Trophoblast cell (in vitro differentiated cells and primary cell): ENCODE data around the gene OPN5.

ENCODE experiments used
- DNase-seq, 2 donors: peaks; one replicate each; pipeline ENCODE4 v3.0.0-alpha.2; 2016
- H2AFZ ChIP-seq: 2 replicates; pipeline ENCODE4 v1.6.1; 2013; ENCODE audit warnings: low read length, moderate library complexity, mild to moderate bottlenecking; ENCODE audit not compliant: insufficient read depth, poor library complexity
- H2AK5ac ChIP-seq: 2 replicates; pipeline ENCODE4 v1.6.1; 2013; ENCODE audit warnings: mild to moderate bottlenecking, low read length
- H2BK120ac ChIP-seq: 2 replicates; pipeline ENCODE4 v1.6.1; 2013; ENCODE audit warnings: low read length, mild to moderate bottlenecking, moderate library complexity; ENCODE audit not compliant: insufficient read depth, poor library complexity
- H2BK12ac ChIP-seq: 2 replicates; pipeline ENCODE4 v1.6.1; 2013; ENCODE audit warnings: mild to moderate bottlenecking, low read length, moderate library complexity
- H2BK5ac ChIP-seq: 2 replicates; pipeline ENCODE4 v1.6.1; 2013; ENCODE audit warnings: low read length, low read depth, moderate library complexity, mild to moderate bottlenecking; ENCODE audit not compliant: poor library complexity
- H3K14ac ChIP-seq: 2 replicates; pipeline ENCODE4 v1.6.1; 2013; ENCODE audit warnings: mild to moderate bottlenecking, low read length
- H3K18ac ChIP-seq: 2 replicates; pipeline ENCODE4 v1.6.1; 2013; ENCODE audit warnings: mild to moderate bottlenecking, low read length
- H3K23ac ChIP-seq: 2 replicates; pipeline ENCODE4 v1.6.1; 2013; ENCODE audit warnings: low read length
- H3K27ac ChIP-seq: 2 replicates; pipeline ENCODE4 v1.5.1; 2013; ENCODE audit warnings: low read depth, mild to moderate bottlenecking, inconsistent platforms, low read length, moderate library complexity
- H3K27me3 ChIP-seq: 2 replicates; pipeline ENCODE4 v1.6.1; 2013; ENCODE audit warnings: inconsistent platforms, mild to moderate bottlenecking, low read length, moderate library complexity; ENCODE audit not compliant: insufficient read depth
- H3K36me3 ChIP-seq, 2 experiments: 1 replicate in 1 of 2; 2 replicates in 1 of 2; pipeline ENCODE4 v1.6.1; 2013; ENCODE audit warnings: low read length in 2 of 2, mild to moderate bottlenecking in 2 of 2, moderate library complexity in 1 of 2; ENCODE audit not compliant: insufficient read depth in 2 of 2, control insufficient read depth in 1 of 2
- H3K4ac ChIP-seq: 2 replicates; pipeline ENCODE4 v1.6.1; 2013; ENCODE audit warnings: low read depth, mild to moderate bottlenecking, low read length, moderate library complexity
- H3K4me1 ChIP-seq, 2 experiments: 1 replicate in 1 of 2; 2 replicates in 1 of 2; pipeline ENCODE4 v1.6.1; 2013; ENCODE audit warnings: low read length in 2 of 2, mild to moderate bottlenecking in 2 of 2, moderate library complexity in 1 of 2; ENCODE audit not compliant: insufficient read depth in 2 of 2, control insufficient read depth in 1 of 2
- H3K4me2 ChIP-seq: 2 replicates; pipeline ENCODE4 v1.6.1; 2013; ENCODE audit warnings: inconsistent platforms, mild to moderate bottlenecking, low read length, moderate library complexity
- H3K4me3 ChIP-seq: 2 replicates; pipeline ENCODE4 v1.5.1; 2013; ENCODE audit warnings: mild to moderate bottlenecking, low read depth, low read length, inconsistent platforms
- H3K79me1 ChIP-seq: one replicate; pipeline ENCODE4 v1.6.1; 2013; ENCODE audit warnings: low read length
- H3K79me2 ChIP-seq: 2 replicates; pipeline ENCODE4 v1.6.1; 2013; ENCODE audit warnings: low read length, mild to moderate bottlenecking; ENCODE audit not compliant: control insufficient read depth, insufficient read depth, poor library complexity
- H3K9ac ChIP-seq: 2 replicates; pipeline ENCODE4 v1.6.1; 2013; ENCODE audit warnings: mild to moderate bottlenecking, low read length
- H3K9me3 ChIP-seq: 2 replicates; pipeline ENCODE4 v1.6.1; 2013; ENCODE audit warnings: low read depth, mild to moderate bottlenecking, control low read depth, inconsistent platforms, low read length; ENCODE audit not compliant: insufficient read depth
- H4K12ac ChIP-seq: 2 replicates; pipeline ENCODE4 v1.6.1; 2013; ENCODE audit warnings: low read depth, mild to moderate bottlenecking, low read length, moderate library complexity
- H4K8ac ChIP-seq: 2 replicates; pipeline ENCODE4 v1.6.1; 2013; ENCODE audit warnings: low read depth, mild to moderate bottlenecking, low read length, moderate library complexity
- H4K91ac ChIP-seq: one replicate; pipeline ENCODE4 v1.6.1; 2013; ENCODE audit warnings: low read depth, mild to moderate bottlenecking, low read length, moderate library complexity
- WGBS: extraction: QIAGEN DNeasy Blood & Tissue Kit; methylation state at CpG from one replicate; pipeline ENCODE4 v1.1.7; 2013; ENCODE audit warnings: missing lambda C conversion rate; ENCODE audit not compliant: insufficient read length, insufficient coverage; ENCODE audit errors: extremely low coverage; 5-methylcytosine and 5-hydroxymethylcytosine counted together

Gene OPN5

DNA sequence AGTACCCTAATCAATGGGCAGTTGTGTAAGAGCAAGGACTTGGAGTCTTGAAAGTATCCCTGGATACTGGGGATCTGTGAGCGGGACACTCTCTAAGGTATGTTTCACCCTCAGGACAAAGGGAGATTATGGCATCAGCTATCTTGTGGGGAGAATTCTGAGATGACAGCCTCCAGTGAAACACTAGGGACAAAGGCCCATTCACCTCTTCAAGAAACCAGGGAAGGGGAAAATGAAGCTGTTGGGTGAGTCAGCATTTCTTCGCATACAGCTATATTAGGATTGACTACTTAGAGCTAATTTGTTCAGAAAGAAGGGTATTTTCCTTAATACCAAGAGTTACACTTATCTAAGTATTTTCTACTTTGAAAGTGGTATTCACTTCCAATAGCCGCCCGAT is 35.9 kb downstream of the OPN5 start:
- Histone ChIP-seq H3K14ac (no peak overlapping the region), H2BK12ac (no peak overlapping the region), H3K79me1 (no peaks in the 10 kb centered on the region), H3K18ac (no peak overlapping the region), H3K27ac (no peak overlapping the region), H3K27me3 (no peaks in the 10 kb centered on the region), H3K9me3 (no peaks in the 10 kb centered on the region), H4K8ac (no peak overlapping the region), H3K4me3 (no peak overlapping the region), H2AK5ac (no peak overlapping the region), H4K91ac (no peak overlapping the region), H3K23ac (no peak overlapping the region), H4K12ac (no peak overlapping the region), H3K9ac (no peak overlapping the region), H3K79me2 (no peaks in the 10 kb centered on the region), H2AFZ (no peak overlapping the region), H3K4me1 (no peaks in the 10 kb centered on the region), H2BK5ac (no peak overlapping the region), H2BK120ac (no peak overlapping the region), H3K4me2 (no peak overlapping the region), H3K4ac (no peak overlapping the region), H3K36me3 (no peaks in the 10 kb centered on the region)
- WGBS: no CpG with 5 or more reads among the region's 4 CpGs
- no peak for DNase-seq

DNA sequence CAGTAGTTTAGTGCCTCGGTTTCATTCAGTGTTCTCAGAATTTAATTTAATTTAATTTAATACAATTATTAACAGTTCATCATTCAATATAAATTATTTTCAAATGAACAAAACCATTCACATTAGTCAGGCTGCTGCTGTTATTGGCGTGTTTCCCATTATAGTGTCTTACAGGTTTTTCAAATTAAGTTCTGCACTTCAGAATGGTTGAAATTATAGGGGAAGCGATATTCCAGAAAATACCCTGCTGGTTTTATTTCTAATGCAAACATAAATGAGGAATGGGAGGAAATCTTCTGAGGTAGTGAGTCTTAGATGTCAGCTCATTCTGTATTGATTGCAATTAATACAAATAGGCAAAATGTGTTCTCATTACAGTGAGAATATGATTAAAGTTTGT is 37.6 kb downstream of the OPN5 start:
- Histone ChIP-seq H4K8ac (no peak overlapping the region), H3K4me3 (no peak overlapping the region), H3K27me3 (no peaks in the 10 kb centered on the region), H3K14ac (no peak overlapping the region), H3K79me1 (no peaks in the 10 kb centered on the region), H3K23ac (no peak overlapping the region), H3K9ac (no peak overlapping the region), H2BK120ac (no peak overlapping the region), H3K9me3 (no peaks in the 10 kb centered on the region), H3K79me2 (no peaks in the 10 kb centered on the region), H2BK5ac (no peak overlapping the region), H3K27ac (no peak overlapping the region), H3K4me2 (no peak overlapping the region), H3K18ac (no peak overlapping the region), H2BK12ac (no peak overlapping the region), H2AFZ (no peak overlapping the region), H3K4ac (no peak overlapping the region), H4K12ac (no peak overlapping the region), H3K4me1 (no peaks in the 10 kb centered on the region), H2AK5ac (no peak overlapping the region), H3K36me3 (no peaks in the 10 kb centered on the region), H4K91ac (no peak overlapping the region)
- no peak for DNase-seq
- WGBS: no CpG with 5 or more reads among the region's 3 CpGs

DNA sequence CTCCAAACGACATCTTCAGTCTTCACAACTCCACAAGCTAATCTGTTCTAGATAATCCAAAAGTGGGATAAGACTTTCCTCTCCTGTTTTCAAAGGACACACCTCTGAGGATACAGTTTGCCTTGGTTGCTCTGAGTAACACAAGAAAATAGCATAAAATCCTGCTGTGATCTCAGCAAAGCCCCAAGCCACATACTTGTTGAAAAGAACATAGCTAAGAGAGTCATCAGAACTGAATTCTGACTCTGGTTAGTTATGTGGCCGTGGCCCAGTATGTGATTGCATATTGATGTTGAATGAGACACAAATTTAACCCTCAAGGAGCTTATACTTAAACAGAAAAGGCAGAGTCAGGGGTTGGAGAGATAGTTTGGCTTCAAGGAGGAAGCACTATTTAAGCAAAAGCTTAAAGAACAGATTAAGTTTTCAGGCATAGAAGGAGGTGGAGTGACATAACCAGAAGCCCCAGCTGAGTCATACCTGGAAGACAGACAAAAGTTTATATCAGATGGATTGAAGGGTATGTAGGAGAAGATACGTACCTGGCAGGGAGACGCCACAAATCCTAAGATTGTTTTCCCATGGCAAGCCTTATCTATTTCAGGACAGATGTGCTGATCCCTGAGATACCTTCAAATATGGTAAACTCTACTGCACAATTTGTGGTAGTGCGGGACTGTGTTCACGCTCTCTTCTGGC is 41.2 kb downstream of the OPN5 start:
- Histone ChIP-seq H3K9ac (no peak overlapping the region), H3K79me2 (no peaks in the 10 kb centered on the region), H3K79me1 (no peaks in the 10 kb centered on the region), H3K27ac (no peak overlapping the region), H3K4me1 (no peaks in the 10 kb centered on the region), H2BK120ac (no peak overlapping the region), H3K18ac (no peak overlapping the region), H3K4ac (no peak overlapping the region), H3K36me3 (no peaks in the 10 kb centered on the region), H2BK12ac (no peak overlapping the region), H4K91ac (no peak overlapping the region), H2AK5ac (no peak overlapping the region), H2AFZ (no peak overlapping the region), H3K14ac (no peak overlapping the region), H3K27me3 (no peaks in the 10 kb centered on the region), H4K12ac (no peak overlapping the region), H3K4me2 (no peak overlapping the region), H3K9me3 (no peaks in the 10 kb centered on the region), H4K8ac (no peak overlapping the region), H2BK5ac (no peak overlapping the region), H3K23ac (no peak overlapping the region), H3K4me3 (no peak overlapping the region)
- peak; percentile 68 to 81 for DNase-seq
- no CpG with 5 or more reads among the region's 6 CpGs for WGBS

DNA sequence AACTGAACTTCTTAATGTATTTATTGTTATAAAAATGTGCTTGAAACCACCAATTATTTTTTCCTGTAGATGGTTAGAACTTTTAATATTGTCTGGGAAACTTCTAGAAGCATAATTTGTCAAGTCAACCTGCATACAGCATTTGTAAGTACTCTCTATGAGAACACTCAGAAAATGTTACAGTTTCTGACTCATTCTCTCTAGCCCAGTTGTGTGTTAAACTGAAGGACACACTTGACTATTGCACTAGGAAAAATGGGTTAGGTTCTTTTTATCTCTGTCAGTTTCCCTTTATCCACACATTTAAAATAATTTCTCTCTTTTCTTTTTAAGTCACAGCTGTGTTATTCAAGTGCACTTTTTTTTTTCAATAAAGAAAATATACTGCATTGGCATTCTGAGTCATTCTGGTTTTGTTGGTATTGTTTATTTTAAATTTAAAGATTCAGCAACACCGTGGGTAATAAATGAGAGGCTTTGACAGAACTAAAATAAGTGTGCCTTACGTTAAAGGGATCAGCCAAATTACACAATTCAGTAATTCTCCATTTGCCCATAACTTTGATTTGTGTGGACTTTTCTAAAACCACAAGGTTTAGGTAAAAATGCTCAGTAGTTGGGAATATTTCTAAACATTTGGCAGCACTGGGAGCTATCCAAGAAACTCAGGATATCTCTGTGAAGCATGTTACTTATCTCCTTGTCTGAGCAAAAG is 50.7 kb downstream of the OPN5 start:
- WGBS: no CpG with 5 or more reads among the region's 2 CpGs
- H3K18ac ChIP-seq: no peak overlapping the region

More for the DNA sequence above, 50.7 kb downstream of the OPN5 start:
- Histone ChIP-seq H3K36me3 (no peaks in the 10 kb centered on the region), H3K4me2 (no peak overlapping the region), H2BK12ac (no peak overlapping the region), H2BK120ac (no peak overlapping the region), H2AK5ac (no peak overlapping the region), H3K79me2 (no peaks in the 10 kb centered on the region), H4K12ac (no peak overlapping the region), H3K4ac (no peak overlapping the region), H3K27ac (no peak overlapping the region), H3K4me3 (no peak overlapping the region), H3K9me3 (no peaks in the 10 kb centered on the region), H3K23ac (no peak overlapping the region), H3K14ac (no peak overlapping the region), H2AFZ (no peak overlapping the region), H3K9ac (no peak overlapping the region), H4K91ac (no peak overlapping the region), H3K79me1 (no peaks in the 10 kb centered on the region), H3K27me3 (no peaks in the 10 kb centered on the region), H4K8ac (no peak overlapping the region), H3K4me1 (no peaks in the 10 kb centered on the region), H2BK5ac (no peak overlapping the region)
- DNase-seq: no peak
